ENCODE results near the gene GLRA3.
"Not testable (repeated sequence)": the region's sequence is repeated elsewhere in the genome, so short reads cannot be mapped to it uniquely, and the experiment has no call there.

Gene GLRA3

GRCh38 chr4:174813292-174813691, 15.8 kb downstream of the GLRA3 start:
- H3K4me3 ChIP-seq: no peak overlapping the region
- no peak for DNase-seq (ENCODE audit: low spot score)
- TF ChIP-seq, protein P1, sequence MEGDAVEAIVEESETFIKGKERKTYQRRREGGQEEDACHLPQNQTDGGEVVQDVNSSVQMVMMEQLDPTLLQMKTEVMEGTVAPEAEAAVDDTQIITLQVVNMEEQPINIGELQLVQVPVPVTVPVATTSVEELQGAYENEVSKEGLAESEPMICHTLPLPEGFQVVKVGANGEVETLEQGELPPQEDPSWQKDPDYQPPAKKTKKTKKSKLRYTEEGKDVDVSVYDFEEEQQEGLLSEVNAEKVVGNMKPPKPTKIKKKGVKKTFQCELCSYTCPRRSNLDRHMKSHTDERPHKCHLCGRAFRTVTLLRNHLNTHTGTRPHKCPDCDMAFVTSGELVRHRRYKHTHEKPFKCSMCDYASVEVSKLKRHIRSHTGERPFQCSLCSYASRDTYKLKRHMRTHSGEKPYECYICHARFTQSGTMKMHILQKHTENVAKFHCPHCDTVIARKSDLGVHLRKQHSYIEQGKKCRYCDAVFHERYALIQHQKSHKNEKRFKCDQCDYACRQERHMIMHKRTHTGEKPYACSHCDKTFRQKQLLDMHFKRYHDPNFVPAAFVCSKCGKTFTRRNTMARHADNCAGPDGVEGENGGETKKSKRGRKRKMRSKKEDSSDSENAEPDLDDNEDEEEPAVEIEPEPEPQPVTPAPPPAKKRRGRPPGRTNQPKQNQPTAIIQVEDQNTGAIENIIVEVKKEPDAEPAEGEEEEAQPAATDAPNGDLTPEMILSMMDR (IDR thresholded peaks at IDR 0.05): no peak
- H3K27ac ChIP-seq: no peak overlapping the region

GRCh38 chr4:174810834-174811233, 18.2 kb downstream of the GLRA3 start:
- no peak overlapping the region for H3K27ac ChIP-seq
- TF ChIP-seq, protein P1 (IDR thresholded peaks at IDR 0.05): no peak
- DNase-seq (ENCODE audit: low spot score): no peak
- no peak overlapping the region for H3K4me3 ChIP-seq

DNA sequence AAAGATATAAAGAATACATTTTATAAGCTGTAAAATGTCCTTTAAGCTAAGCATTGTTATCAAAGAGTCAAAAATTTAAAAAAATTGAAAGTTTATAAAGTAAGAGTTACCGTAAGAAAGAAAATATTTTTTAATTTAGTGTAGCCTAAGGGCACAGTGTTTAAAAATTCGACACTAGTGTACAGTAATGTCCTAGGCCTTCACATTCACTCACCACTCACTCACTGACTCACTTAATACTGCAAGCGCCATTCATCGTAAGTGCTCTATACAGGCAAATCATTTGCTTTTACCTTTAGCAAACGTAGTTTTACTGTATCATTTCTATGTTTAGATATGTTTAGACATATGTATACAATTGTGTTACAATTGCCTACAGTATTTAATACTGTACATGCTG, 20.2 kb downstream of the GLRA3 start:
- no peak overlapping the region for H3K27ac ChIP-seq
- no peak overlapping the region for H3K4me3 ChIP-seq
- TF ChIP-seq, protein P1 (IDR thresholded peaks at IDR 0.05): no peak
- DNase-seq (ENCODE audit: low spot score): no peak

DNA sequence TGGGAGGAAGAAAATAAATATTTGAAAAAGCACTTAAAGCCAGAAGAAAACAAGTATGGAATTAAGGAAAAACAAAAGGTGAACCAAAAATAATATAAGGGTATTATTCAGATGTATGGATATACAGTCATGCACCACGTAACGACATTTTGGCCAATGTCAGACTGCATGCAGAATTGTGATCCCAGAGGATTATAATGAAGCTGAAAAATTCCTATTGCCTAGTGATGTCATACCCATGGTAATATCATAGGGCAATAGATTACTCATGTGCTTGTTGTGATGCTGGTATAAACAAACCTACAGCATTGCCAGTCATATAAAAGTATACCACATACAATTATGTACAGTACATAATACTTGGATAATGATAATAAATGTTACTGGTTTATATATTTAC, 20.9 kb downstream of the GLRA3 start:
- Histone ChIP-seq H3K4me3 (no peak overlapping the region), H3K27ac (no peak overlapping the region)
- TF ChIP-seq, protein P1 (IDR thresholded peaks at IDR 0.05): no peak
- no peak for DNase-seq (ENCODE audit: low spot score)

GRCh38 chr4:174805746-174806145, 23.3 kb downstream of the GLRA3 start:
- Histone ChIP-seq H3K4me3 (no peak overlapping the region), H3K27ac (no peak overlapping the region)
- no peak for DNase-seq (ENCODE audit: low spot score)
- TF ChIP-seq, protein P1 (IDR thresholded peaks at IDR 0.05): no peak

GRCh38 chr4:174794543-174795094, 34.4 kb downstream of the GLRA3 start:
- TF ChIP-seq, protein P1 (IDR thresholded peaks at IDR 0.05): no peak
- Histone ChIP-seq H3K27ac (no peak overlapping the region), H3K4me3 (no peak overlapping the region)
- DNase-seq (ENCODE audit: low spot score): no peak

GRCh38 chr4:174789657-174790056, 39.4 kb downstream of the GLRA3 start:
- peak overlapping the region in 1 of 2 donors; percentile 11 for H3K27ac ChIP-seq
- DNase-seq (ENCODE audit: low spot score): no peak
- H3K4me3 ChIP-seq: no peak overlapping the region
- TF ChIP-seq, protein P1 (IDR thresholded peaks at IDR 0.05): no peak

DNA sequence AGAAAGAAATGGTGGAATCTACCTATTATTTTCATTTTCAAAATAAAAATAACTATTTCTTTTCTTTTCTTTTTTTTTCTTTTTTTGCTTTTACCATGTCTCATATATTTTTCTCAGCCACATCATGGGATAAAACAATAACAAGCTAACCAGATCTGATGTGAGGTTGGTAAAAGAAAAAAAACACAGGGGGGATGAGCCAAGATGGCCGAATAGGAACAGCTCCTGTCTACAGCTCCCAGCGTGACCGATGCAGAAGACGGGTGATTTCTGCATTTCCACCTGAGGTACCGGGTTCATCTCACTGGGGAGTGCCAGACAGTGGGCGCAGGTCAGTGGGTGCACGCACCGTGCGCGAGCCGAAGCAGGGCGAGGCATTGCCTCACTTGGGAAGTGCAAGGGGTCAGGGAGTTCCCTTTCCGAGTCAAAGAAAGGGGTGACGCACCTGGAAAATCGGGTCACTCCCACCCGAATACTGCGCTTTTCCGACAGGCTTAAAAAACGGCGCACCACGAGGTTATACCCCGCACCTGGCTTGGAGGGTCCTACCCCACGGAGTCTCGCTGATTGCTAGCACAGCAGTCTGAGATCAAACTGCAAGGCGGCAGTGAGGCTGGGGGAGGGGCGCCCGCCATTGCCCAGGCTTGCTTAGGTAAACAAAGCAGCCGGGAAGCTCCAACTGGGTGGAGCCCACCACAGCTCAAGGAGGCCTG, 50.6 kb downstream of the GLRA3 start:
- not testable (repeated sequence) for DNase-seq (ENCODE audit: low spot score); H3K4me3 ChIP-seq; H3K27ac ChIP-seq

All from coronary artery (tissue), 2 donors.